A549 (cell line): ENCODE measurements around the gene NFATC4.

ENCODE experiments used
- EP300 ChIP-seq, 2 experiments: fragments of >200 bp; sonication (Bioruptor Twin); formaldehyde crosslinking; IDR thresholded peaks; 2 replicates in 1 of 2; 3 replicates in 1 of 2; pipeline ENCODE4 v1.6.1; 2016 to 2017
- ESRRA ChIP-seq: fragments of 150-350 bp; IDR thresholded peaks from 2 replicates; pipeline ENCODE4 v1.6.1; 2014; ENCODE audit warnings: mild to moderate bottlenecking, low read length, borderline replicate concordance
- GATA3 ChIP-seq: IDR thresholded peaks from 2 replicates; pipeline ENCODE4 v1.6.1; 2012; ENCODE audit warnings: borderline replicate concordance

GRCh38 chr14:24384169-24384568 lies 16.2 kb downstream of the NFATC4 start:
- TF ChIP-seq EP300 (IDR thresholded peaks at IDR 0.05) (no peak), GATA3 (no peak), ESRRA (no peak)
